Neural cell (in vitro differentiated cells): Measurements from ENCODE around the gene FABP6.

Source experiments
- EP300 ChIP-seq: fragments of 450-650 bp; conservative IDR thresholded peaks from 2 replicates; pipeline ENCODE4 v1.6.1; 2014; ENCODE audit warnings: antibody characterized with exemption, mild to moderate bottlenecking, moderate library complexity; ENCODE audit not compliant: poor library complexity, severe bottlenecking
- EZH2 ChIP-seq: fragments of 200-600, 300-800 bp; shearing (Covaris generic), sonication (generic); IDR thresholded peaks from 2 replicates; pipeline ENCODE4 v1.6.1; 2014; ENCODE audit warnings: antibody characterized with exemption, low read length, borderline replicate concordance, mild to moderate bottlenecking; ENCODE audit not compliant: insufficient read depth, poor library complexity, severe bottlenecking
- MXI1 ChIP-seq: fragments of 450-650 bp; conservative IDR thresholded peaks from 2 replicates; pipeline ENCODE4 v1.6.1; 2014; ENCODE audit warnings: antibody characterized with exemption, mild to moderate bottlenecking; ENCODE audit not compliant: poor library complexity, severe bottlenecking
- POLR2AphosphoS5 ChIP-seq: IDR thresholded peaks from 2 replicates; pipeline ENCODE4 v1.6.1; 2012
- RAD21 ChIP-seq: fragments of 450-650 bp; conservative IDR thresholded peaks from 2 replicates; pipeline ENCODE4 v1.6.1; 2014; ENCODE audit warnings: antibody characterized with exemption, mild to moderate bottlenecking, moderate library complexity
- SMC3 ChIP-seq: fragments of 450-650 bp; conservative IDR thresholded peaks from 2 replicates; pipeline ENCODE4 v1.6.1; 2014; ENCODE audit warnings: antibody characterized with exemption, mild to moderate bottlenecking, moderate library complexity; ENCODE audit not compliant: poor library complexity
- TAF1 ChIP-seq: IDR thresholded peaks from 2 replicates; pipeline ENCODE4 v1.6.1; 2012; ENCODE audit warnings: low read depth
- TF ChIP-seq, protein P1 (sequence below): fragments of 450-650 bp; IDR thresholded peaks from 2 replicates; pipeline ENCODE4 v1.5.1; 2014; ENCODE audit warnings: antibody characterized with exemption, mild to moderate bottlenecking, moderate library complexity; ENCODE audit not compliant: poor library complexity, severe bottlenecking

GRCh38 chr5:160262151-160263074 lies 33.1 kb downstream of the FABP6 start:
- TF ChIP-seq, protein P1, sequence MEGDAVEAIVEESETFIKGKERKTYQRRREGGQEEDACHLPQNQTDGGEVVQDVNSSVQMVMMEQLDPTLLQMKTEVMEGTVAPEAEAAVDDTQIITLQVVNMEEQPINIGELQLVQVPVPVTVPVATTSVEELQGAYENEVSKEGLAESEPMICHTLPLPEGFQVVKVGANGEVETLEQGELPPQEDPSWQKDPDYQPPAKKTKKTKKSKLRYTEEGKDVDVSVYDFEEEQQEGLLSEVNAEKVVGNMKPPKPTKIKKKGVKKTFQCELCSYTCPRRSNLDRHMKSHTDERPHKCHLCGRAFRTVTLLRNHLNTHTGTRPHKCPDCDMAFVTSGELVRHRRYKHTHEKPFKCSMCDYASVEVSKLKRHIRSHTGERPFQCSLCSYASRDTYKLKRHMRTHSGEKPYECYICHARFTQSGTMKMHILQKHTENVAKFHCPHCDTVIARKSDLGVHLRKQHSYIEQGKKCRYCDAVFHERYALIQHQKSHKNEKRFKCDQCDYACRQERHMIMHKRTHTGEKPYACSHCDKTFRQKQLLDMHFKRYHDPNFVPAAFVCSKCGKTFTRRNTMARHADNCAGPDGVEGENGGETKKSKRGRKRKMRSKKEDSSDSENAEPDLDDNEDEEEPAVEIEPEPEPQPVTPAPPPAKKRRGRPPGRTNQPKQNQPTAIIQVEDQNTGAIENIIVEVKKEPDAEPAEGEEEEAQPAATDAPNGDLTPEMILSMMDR: no peak
- TF ChIP-seq EZH2 (no peak), POLR2AphosphoS5 (no peak), MXI1 (no peak), TAF1 (no peak), SMC3 (no peak), EP300 (no peak), RAD21 (no peak)
